Suprapubic skin (tissue), 4 donors: ENCODE data around the gene GRK5. TPM values are rescaled to one million over a fixed set of nuclear protein-coding genes. Genes with fewer than 3 reads are reported as not detected.

Source experiments
- DNase-seq, 2 donors: peaks; one replicate each; pipeline ENCODE4 v3.0.0-alpha.2; 2019; ENCODE audit warnings: low spot score in 2 of 2
- H3K27ac ChIP-seq: fragments of 200-600 bp; sonication (generic); one replicate; pipeline ENCODE4 v1.5.1; 2019
- H3K27me3 ChIP-seq: fragments of 200-600 bp; sonication (generic); one replicate; pipeline ENCODE4 v1.5.1; 2019
- H3K36me3 ChIP-seq: fragments of 200-600 bp; sonication (generic); one replicate; pipeline ENCODE4 v1.5.1; 2019
- H3K4me1 ChIP-seq: fragments of 200-600 bp; sonication (generic); one replicate; pipeline ENCODE4 v1.5.1; 2019
- H3K4me3 ChIP-seq: fragments of 200-600 bp; sonication (generic); one replicate; pipeline ENCODE4 v1.5.1; 2019; ENCODE audit warnings: mild to moderate bottlenecking
- H3K9me3 ChIP-seq: fragments of 200-600 bp; sonication (generic); one replicate; pipeline ENCODE4 v1.5.1; 2019
- EP300 ChIP-seq: sonication (generic); formaldehyde crosslinking; IDR thresholded peaks from one replicate; pipeline ENCODE4 v1.6.1; 2017; ENCODE audit warnings: antibody characterized with exemption
- POLR2A ChIP-seq, 2 donors: fragments of 450-650 bp; IDR thresholded peaks; one replicate each; pipeline ENCODE4 v1.6.1; 2017; ENCODE audit warnings: antibody characterized with exemption in 2 of 2, mild to moderate bottlenecking in 2 of 2, moderate library complexity in 2 of 2
- POLR2AphosphoS5 ChIP-seq, 3 donors: sonication (generic); formaldehyde crosslinking; IDR thresholded peaks; one replicate each; pipeline ENCODE4 v1.6.1; 2017; ENCODE audit warnings: antibody characterized with exemption in 3 of 3
- WGBS: methylation state at CpG from one replicate; pipeline ENCODE4 v1.1.5; 2018; 5-methylcytosine and 5-hydroxymethylcytosine counted together
- total RNA-seq, 4 donors: library from RNA; depleted of rRNA; stranded (reverse); fragments of >200 nt; gene quantifications; one replicate each; pipeline ENCODE4 v1.1.0, GENCODE V29; 2016
- TF ChIP-seq, protein P1 (sequence below), 2 donors: fragments of 200-600 bp in 1 of 2; fragments of 450-650 bp in 1 of 2; sonication (generic) in 1 of 2; IDR thresholded peaks; one replicate each; pipeline ENCODE4 v1.5.1; 2016 to 2019; ENCODE audit warnings: antibody characterized with exemption in 2 of 2, mild to moderate bottlenecking in 1 of 2, moderate library complexity in 1 of 2

Gene GRK5
- total RNA-seq, 4 donors from 2014 or later: 4.8 to 9.0 (median 6.7) TPM

GRCh38 chr10:119252470-119253151 is 45.2 kb downstream of the GRK5 start:
- WGBS: 93% methylated on average over 10 of the region's 10 CpGs

GRCh38 chr10:119253433-119254174 is 46.2 kb downstream of the GRK5 start:
- Histone ChIP-seq H3K36me3 (no peaks in the 10 kb centered on the region), H3K4me1 (peaks cover 41% of the 10 kb centered on the region), H3K27ac (peak overlapping the region; percentile 82), H3K9me3 (no peaks in the 10 kb centered on the region), H3K4me3 (no peak overlapping the region), H3K27me3 (no peaks in the 10 kb centered on the region)
- TF ChIP-seq EP300: no peak
- peak in 1 of 3 donors; percentile 17 for TF ChIP-seq POLR2AphosphoS5 (IDR thresholded peaks at IDR 0.05)
- 60% methylated on average over 15 of the region's 16 CpGs for WGBS
- peak; percentile 77 to 84 for DNase-seq

More at GRCh38 chr10:119252470-119253151, 45.2 kb downstream of the GRK5 start:
- DNase-seq: no peak
- no peaks in the 10 kb centered on the region for H3K9me3 ChIP-seq
- H3K27me3 ChIP-seq: no peaks in the 10 kb centered on the region
- H3K27ac ChIP-seq: peak overlapping the region; percentile 82
- no peak overlapping the region for H3K4me3 ChIP-seq
- no peaks in the 10 kb centered on the region for H3K36me3 ChIP-seq
- peaks cover 41% of the 10 kb centered on the region for H3K4me1 ChIP-seq
- TF ChIP-seq EP300: no peak
- TF ChIP-seq POLR2A (IDR thresholded peaks at IDR 0.05): no peak
- TF ChIP-seq, protein P1, sequence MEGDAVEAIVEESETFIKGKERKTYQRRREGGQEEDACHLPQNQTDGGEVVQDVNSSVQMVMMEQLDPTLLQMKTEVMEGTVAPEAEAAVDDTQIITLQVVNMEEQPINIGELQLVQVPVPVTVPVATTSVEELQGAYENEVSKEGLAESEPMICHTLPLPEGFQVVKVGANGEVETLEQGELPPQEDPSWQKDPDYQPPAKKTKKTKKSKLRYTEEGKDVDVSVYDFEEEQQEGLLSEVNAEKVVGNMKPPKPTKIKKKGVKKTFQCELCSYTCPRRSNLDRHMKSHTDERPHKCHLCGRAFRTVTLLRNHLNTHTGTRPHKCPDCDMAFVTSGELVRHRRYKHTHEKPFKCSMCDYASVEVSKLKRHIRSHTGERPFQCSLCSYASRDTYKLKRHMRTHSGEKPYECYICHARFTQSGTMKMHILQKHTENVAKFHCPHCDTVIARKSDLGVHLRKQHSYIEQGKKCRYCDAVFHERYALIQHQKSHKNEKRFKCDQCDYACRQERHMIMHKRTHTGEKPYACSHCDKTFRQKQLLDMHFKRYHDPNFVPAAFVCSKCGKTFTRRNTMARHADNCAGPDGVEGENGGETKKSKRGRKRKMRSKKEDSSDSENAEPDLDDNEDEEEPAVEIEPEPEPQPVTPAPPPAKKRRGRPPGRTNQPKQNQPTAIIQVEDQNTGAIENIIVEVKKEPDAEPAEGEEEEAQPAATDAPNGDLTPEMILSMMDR (IDR thresholded peaks at IDR 0.05): no peak
- TF ChIP-seq POLR2AphosphoS5 (IDR thresholded peaks at IDR 0.05): no peak

- Histone ChIP-seq H3K4me1 (peaks cover 41% of the 10 kb centered on the region), H3K27me3 (no peaks in the 10 kb centered on the region)
- 65% methylated on average over 3 of the region's 3 CpGs for WGBS
Observed at GRCh38 chr10:119254335-119254734, 47.0 kb downstream of the GRK5 start.

DNA sequence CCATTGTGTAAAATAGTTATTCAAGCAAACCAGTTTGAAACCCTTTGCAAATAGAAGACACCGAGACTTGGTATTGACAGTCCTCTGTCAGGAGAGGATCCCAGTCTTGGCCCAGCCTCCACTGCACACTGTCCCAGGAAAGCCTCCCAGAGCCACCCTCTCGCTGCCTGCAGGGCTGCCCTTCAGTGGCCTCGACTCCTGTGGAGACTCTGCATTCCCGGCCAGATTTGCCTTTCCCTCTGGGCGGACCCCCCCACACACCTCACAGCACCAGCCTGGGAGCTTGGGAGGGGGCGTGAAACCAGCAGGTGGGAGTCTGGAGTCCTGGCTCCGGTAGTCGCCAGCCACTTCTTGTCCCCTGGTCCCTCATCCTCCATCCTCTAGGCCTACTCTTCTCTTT is 48.7 kb downstream of the GRK5 start:
- 89% methylated on average over 8 of the region's 8 CpGs for WGBS
- Histone ChIP-seq H3K4me3 (no peak overlapping the region), H3K4me1 (peaks cover 32% of the 10 kb centered on the region), H3K36me3 (no peaks in the 10 kb centered on the region), H3K27ac (no peak overlapping the region), H3K9me3 (no peaks in the 10 kb centered on the region), H3K27me3 (no peaks in the 10 kb centered on the region)
- TF ChIP-seq, protein P1 (IDR thresholded peaks at IDR 0.05): no peak
- TF ChIP-seq POLR2AphosphoS5 (IDR thresholded peaks at IDR 0.05) (no peak), POLR2A (IDR thresholded peaks at IDR 0.05) (no peak), EP300 (no peak)
- no peak for DNase-seq

More at GRCh38 chr10:119254335-119254734, 47.0 kb downstream of the GRK5 start:
- Histone ChIP-seq H3K27ac (peak overlapping the region; percentile 82), H3K9me3 (no peaks in the 10 kb centered on the region), H3K4me3 (no peak overlapping the region), H3K36me3 (no peaks in the 10 kb centered on the region)
- DNase-seq: no peak
- TF ChIP-seq POLR2A (IDR thresholded peaks at IDR 0.05): no peak
- no peak for TF ChIP-seq POLR2AphosphoS5 (IDR thresholded peaks at IDR 0.05)

DNA sequence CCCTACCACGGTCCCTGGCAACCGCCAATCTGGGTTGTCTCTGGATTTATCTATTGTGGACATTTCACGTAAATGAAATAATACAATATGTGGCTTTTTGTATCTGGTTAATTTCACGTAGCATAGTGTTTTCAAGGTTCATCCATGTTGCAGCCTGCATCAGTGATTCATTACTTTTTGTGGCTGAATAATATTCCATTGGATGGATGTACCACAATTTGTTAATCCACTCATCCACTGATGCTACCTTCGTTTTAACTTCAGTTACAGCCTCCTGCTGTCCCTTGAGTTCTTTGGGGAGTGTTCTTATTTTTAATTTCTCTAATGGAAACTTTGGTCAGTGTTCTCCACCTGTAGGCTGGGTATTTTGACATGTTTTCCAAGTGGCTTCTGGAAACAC is 49.5 kb downstream of the GRK5 start:
- no peak for DNase-seq
- Histone ChIP-seq H3K27ac (no peak overlapping the region), H3K4me3 (no peak overlapping the region), H3K4me1 (peaks cover 27% of the 10 kb centered on the region), H3K36me3 (no peaks in the 10 kb centered on the region), H3K9me3 (no peaks in the 10 kb centered on the region), H3K27me3 (no peaks in the 10 kb centered on the region)
- WGBS: 97% methylated on average over 5 of the region's 5 CpGs
- TF ChIP-seq, protein P1 (IDR thresholded peaks at IDR 0.05): no peak
- TF ChIP-seq POLR2A (IDR thresholded peaks at IDR 0.05): no peak
- TF ChIP-seq EP300: no peak
- no peak for TF ChIP-seq POLR2AphosphoS5 (IDR thresholded peaks at IDR 0.05)

- Histone ChIP-seq H3K4me1 (peaks cover 17% of the 10 kb centered on the region), H3K27me3 (no peaks in the 10 kb centered on the region), H3K36me3 (no peaks in the 10 kb centered on the region), H3K4me3 (no peak overlapping the region), H3K27ac (no peak overlapping the region), H3K9me3 (no peaks in the 10 kb centered on the region)
- 82% methylated on average over 4 of the region's 4 CpGs for WGBS
- TF ChIP-seq POLR2A (IDR thresholded peaks at IDR 0.05) (no peak), POLR2AphosphoS5 (IDR thresholded peaks at IDR 0.05) (no peak), EP300 (no peak)
- TF ChIP-seq, protein P1 (IDR thresholded peaks at IDR 0.05): no peak
- DNase-seq: no peak
Observed at GRCh38 chr10:119257899-119258419, 50.6 kb downstream of the GRK5 start.
